Measurements from ENCODE around the gene LSM14B.
A peak's percentile ranks its signal among the peaks of the same experiment; 100 is the strongest.

LSM14B gene

GRCh38 chr20:62120365-62120762 lies 1.9 kb upstream of the LSM14B start:
- peak overlapping the region; percentile 89 for H3K27ac ChIP-seq
- TF ChIP-seq, protein P1, sequence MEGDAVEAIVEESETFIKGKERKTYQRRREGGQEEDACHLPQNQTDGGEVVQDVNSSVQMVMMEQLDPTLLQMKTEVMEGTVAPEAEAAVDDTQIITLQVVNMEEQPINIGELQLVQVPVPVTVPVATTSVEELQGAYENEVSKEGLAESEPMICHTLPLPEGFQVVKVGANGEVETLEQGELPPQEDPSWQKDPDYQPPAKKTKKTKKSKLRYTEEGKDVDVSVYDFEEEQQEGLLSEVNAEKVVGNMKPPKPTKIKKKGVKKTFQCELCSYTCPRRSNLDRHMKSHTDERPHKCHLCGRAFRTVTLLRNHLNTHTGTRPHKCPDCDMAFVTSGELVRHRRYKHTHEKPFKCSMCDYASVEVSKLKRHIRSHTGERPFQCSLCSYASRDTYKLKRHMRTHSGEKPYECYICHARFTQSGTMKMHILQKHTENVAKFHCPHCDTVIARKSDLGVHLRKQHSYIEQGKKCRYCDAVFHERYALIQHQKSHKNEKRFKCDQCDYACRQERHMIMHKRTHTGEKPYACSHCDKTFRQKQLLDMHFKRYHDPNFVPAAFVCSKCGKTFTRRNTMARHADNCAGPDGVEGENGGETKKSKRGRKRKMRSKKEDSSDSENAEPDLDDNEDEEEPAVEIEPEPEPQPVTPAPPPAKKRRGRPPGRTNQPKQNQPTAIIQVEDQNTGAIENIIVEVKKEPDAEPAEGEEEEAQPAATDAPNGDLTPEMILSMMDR (conservative IDR thresholded peaks at IDR 0.05), result no peak
- no peak for TF ChIP-seq ZFX (IDR thresholded peaks at IDR 0.05)

DNA sequence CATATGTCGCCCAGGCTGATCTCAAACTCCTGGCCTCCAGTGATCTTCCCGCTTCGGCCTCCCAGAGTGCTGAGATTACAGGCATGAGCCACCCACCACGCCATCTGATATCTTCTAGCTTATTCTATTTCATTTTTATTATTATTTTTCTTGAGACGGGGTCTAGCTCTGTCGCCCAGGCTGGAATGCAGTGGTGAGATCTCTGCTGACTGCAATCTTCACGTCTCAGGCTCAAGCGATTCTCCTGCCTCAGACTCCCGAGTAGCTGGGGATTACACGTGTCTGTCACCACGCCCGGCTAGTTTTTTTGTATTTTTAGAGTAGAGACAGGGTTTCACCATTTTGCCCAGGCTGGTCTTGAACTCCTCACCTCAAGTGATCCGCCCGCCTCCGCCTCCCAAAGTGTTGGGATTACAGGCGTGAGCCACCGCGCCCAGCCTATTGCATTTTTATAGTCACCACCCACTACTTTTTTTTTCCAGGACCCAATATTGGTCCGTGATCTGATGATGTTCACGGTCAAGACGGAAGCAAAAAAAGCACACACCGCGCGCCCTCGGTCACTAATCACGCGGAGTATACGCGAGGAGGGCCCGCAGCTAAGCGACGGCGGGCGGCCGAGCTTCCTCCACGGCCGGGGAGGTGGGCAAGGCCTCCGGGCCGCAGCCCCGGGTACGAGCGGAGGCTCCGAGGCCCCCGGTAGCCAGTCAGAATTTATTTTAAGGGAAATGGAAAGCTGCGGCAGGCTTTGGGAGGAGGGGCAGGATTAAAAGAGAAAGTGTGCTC lies 1.1 kb upstream of the LSM14B start:
- H3K27ac ChIP-seq, result peak overlapping the region; percentile 89
- TF ChIP-seq ZFX (IDR thresholded peaks at IDR 0.05), result peak; percentile 46; the same call in 1 of the 2 replicates
- TF ChIP-seq, protein P1 (conservative IDR thresholded peaks at IDR 0.05), result no peak

- H3K27ac ChIP-seq, result peak overlapping the region; percentile 89
- TF ChIP-seq, protein P1 (conservative IDR thresholded peaks at IDR 0.05), result no peak
- TF ChIP-seq ZFX (IDR thresholded peaks at IDR 0.05), result peak; percentile 67; the same call in 1 of the 2 replicates
Observed at GRCh38 chr20:62122654-62123449, 577 bp downstream of the LSM14B start.

- no peak for TF ChIP-seq ZFX (IDR thresholded peaks at IDR 0.05)
- TF ChIP-seq, protein P1 (conservative IDR thresholded peaks at IDR 0.05), result no peak
- peak overlapping the region; percentile 89 for H3K27ac ChIP-seq
Observed at GRCh38 chr20:62123450-62124118, 1.3 kb downstream of the LSM14B start.

- H3K27ac ChIP-seq, result no peak overlapping the region
- TF ChIP-seq ZFX (IDR thresholded peaks at IDR 0.05), result no peak
- TF ChIP-seq, protein P1 (conservative IDR thresholded peaks at IDR 0.05), result no peak
Observed at GRCh38 chr20:62126141-62126540, 3.9 kb downstream of the LSM14B start.

GRCh38 chr20:62127799-62128198 lies 5.5 kb downstream of the LSM14B start:
- no peak overlapping the region for H3K27ac ChIP-seq
- TF ChIP-seq, protein P1 (conservative IDR thresholded peaks at IDR 0.05), result no peak
- no peak for TF ChIP-seq ZFX (IDR thresholded peaks at IDR 0.05)
